Muscle of back (tissue), 11 donors: ENCODE measurements around the gene RPA1. TPM values are rescaled to one million over a fixed set of nuclear protein-coding genes. Genes with fewer than 3 reads are reported as not detected.
"Not testable (repeated sequence)": the region's sequence is repeated elsewhere in the genome, so short reads cannot be mapped to it uniquely, and the experiment has no call there.

Experiments
- DNase-seq, 3 donors: peaks; one replicate each; pipeline versions ENCODE4 v3.0.0 to v3.0.0-alpha.2; 2013
- polyA plus RNA-seq, 10 donors: library from polyadenylated mRNA; unstranded; fragments of 120-200 nt; gene quantifications; one replicate each; pipeline ENCODE4 v1.2.1, GENCODE V29; 2013; ENCODE audit not compliant: insufficient read length in 10 of 10

Gene RPA1
- polyA plus RNA-seq, 10 donors: 45.1 to 68.1 (median 53.8) TPM

DNA sequence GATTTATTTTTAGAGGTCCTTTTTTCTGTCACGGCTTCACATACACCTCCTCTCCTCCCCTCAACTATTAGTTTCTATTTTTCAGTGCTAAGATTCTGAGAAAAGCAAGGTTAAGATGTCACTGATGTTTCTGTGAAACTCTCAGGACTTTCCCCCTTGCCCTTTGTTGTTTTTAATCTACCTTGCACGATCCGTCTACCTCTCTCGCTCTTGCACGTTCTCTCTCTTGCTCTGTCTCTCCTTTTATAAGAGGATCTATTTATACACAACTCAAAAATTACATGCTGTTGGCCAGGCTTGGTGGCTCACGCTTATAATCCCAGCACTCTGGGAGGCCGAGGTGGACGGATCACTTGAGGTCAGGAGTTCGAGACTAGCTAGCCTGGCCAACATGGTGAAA is 43.6 kb downstream of the RPA1 start:
- no peak for DNase-seq

DNA sequence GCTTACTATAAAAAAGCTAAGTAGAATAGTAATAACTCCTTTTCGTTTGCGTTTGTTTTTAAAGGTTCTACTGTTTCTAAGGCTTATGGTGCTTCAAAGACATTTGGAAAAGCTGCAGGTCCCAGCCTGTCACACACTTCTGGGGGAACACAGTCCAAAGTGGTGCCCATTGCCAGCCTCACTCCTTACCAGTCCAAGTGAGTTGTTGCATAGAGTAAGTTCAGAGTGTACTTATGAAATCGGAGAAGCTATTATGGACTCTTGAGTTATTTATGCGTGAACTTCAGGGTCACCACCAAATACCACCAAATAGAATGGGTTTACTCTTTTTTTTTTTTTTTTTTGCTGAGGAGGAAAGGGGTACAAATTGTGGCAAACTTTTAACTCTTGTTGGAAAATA is 45.8 kb downstream of the RPA1 start:
- no peak for DNase-seq

DNA sequence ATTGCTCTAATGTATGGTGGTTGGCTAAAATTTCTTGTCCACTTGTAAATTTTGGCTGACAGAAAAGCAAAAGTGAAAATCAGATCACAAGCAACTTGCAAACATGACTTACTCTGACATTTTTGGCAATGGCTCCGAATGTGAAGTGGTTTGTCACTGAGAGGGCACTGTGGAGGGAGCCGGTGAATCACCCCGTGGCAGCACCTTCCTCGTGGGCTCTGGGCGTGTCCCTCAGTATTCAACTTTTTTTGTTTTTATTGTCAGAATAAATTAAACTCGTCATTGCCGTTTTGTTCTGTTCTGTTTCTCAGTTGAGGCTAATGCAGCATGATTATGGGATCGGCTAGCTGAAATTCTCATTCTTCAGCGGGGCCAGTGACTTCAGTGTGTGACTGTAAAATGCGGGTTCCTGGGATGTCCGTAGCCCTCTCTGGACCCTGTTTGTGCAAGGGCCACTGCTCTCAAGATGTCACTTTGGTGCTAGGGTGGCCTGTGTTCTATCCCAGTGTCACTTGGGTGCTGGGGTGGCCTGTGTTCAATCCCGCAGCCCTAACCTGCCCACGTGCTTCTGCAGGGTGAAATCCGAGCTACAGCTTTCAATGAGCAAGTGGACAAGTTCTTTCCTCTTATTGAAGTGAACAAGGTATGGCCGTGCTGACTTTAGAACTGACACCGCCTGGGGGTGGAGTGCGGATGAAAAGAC is 48.8 kb downstream of the RPA1 start:
- no peak for DNase-seq

DNA sequence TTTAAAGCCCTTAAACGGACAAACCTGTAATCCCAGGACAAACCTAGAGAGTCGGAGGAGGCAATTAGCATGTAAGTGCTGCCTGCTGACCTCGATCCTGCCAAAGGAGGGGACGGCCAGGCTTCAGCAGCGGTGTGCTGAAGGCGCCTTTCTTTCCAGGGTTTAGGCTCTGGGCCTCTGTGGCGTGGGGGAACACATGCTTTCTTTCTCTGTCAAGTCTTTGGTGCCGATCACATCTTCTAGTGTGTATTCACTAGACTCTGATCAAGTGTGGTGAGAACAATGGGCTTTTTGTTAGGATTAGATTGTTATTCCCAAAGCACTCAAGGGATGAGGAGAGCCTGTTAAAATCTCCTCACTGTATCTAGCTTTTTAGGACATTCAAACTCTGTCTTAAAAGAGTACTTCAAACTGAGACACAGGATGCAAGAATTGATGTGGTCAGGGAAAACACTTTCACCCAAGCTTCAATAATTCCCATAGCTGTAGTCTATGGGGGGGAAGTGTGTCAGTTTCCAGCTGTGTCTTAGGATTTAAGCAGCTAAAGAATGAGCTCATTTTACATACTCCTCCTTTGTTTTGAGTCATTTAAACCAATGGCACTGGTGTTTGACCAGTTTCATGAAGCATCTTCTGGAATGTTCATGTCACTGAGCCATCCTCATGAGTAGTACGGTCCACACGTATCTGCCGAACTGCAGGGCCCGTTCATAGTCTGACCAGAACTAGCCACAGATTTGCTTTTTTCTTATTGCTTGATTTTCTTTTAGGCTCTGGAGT is 51.2 kb downstream of the RPA1 start:
- DNase-seq: no peak

DNA sequence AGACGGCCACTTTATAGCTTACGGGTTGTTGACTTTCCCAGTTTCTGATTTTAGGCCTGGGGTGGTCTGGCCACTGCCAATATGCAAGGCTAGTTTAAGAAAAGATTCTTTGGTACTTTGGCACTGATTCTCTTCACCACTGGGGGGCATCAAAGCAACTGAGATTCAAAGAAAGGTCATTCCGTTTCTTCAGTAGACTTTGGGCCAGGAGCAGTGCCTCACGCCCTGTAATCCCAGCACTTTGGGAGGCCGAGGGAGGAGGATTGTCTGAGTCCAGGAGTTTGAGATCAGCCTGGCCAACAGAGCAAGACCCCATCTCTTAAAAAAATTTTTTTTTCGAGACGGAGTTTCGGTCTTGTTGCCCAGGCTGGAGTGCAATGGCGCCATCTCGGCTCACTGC is 53.0 kb downstream of the RPA1 start:
- peak in 1 of 3 donors; percentile 33 for DNase-seq

DNA sequence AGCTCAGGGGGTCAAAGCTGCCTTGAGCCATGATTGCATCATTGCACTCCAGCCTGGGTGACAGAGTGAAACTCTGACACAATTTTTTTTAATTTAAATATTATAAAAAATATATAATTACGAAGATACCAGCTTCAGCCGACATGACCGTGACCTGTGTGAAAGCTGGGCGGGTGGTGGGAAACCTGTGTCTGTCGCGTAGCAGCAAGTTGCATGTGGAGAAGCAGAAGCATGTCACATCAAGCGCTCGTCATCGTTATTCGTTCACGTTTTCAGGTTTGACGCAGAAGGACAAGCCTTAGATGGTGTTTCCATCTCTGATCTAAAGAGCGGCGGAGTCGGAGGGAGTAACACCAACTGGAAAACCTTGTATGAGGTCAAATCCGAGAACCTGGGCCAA is 53.7 kb downstream of the RPA1 start:
- DNase-seq: no peak

DNA sequence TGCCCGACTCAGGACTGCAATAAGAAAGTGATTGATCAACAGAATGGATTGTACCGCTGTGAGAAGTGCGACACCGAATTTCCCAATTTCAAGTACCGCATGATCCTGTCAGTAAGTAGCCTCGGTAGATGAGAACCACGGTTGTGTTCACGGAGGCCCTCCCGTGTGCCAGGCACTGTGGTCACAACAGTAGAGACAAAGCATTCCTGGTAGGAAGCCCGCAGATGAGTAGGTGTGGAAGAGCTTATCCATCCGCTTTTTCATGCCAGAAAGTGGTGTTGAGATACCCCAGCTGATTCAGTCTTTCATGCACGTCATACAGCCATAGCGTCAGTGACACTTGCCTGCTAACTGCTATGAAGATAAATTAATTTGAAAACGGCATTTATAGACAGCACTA is 58.9 kb downstream of the RPA1 start:
- no peak for DNase-seq

DNA sequence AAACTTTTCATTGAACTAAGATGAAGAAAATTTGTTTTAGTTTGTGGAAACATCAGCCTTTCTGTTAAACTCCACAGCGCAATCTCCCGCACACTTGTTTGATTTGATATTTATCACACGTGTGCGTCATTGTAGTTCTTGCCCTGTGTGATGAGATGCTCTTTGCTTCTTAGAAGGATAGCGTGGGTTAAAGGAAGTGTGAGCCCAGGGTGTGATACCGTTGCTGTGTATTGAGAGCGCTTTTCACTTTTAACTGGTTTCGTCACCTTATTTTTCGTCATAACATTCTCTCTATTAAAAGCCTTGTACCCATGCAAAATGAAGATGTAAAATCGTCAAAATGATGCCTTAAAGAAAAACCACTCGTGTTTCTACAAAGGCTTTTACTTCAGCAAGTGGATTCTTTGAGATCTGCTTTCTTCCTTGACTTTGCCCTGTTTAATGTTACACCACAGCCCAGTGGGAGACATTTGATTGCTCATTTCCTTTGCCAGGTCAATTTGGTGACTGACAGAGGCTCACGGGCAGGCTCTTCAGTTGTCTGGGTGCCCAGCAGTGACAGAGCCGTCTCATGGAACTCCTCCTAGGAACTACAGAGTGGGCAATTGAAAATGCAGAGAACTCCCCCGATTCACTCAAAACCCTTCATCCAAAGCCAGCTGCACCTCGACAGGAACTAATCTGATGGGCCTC is 61.1 kb downstream of the RPA1 start:
- DNase-seq: no peak

DNA sequence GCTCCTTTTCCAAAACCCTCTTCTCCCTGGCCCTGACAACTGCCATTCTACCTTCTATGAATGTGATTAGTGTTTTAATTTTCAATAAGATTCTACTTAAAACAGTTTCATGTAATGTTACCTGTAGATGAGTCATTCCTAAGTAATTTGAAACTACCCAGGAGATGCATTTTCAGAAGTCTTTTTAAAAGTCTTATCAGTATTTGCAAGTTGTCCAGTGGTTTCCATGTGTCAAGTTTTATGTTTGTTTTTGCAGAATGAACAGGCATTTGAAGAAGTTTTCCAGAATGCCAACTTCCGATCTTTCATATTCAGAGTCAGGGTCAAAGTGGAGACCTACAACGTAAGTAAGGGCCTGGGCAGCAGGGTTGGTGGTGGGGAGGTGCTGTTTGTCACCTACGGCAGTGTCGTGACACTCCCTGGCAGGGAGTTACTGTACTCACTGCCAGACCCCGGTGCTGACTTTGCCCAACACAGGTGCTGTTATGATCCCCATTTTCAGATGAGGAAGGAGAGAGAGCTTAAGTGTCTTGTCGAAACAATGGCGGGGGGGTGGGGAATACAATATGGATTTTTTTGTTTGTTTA is 65.0 kb downstream of the RPA1 start:
- no peak for DNase-seq

DNA sequence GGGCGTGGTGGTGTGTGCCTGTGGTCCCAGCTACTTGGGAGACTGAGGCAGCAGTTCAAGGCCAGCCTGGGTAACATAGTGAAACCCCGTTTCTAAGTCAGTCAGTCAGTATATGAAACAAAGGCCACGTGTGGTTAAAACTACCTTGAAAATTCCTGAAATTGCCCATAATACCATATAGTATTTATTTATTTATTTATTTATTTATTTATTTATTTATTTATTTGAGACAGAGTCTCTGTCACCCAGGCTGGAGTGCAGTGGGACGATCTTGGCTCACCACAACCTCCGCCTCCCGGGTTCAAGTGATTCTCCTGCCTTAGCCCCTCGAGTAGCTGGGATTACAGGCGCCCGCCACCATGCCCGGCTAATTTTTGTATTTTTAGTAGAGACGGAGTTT is 65.7 kb downstream of the RPA1 start:
- DNase-seq: not testable (repeated sequence)

DNA sequence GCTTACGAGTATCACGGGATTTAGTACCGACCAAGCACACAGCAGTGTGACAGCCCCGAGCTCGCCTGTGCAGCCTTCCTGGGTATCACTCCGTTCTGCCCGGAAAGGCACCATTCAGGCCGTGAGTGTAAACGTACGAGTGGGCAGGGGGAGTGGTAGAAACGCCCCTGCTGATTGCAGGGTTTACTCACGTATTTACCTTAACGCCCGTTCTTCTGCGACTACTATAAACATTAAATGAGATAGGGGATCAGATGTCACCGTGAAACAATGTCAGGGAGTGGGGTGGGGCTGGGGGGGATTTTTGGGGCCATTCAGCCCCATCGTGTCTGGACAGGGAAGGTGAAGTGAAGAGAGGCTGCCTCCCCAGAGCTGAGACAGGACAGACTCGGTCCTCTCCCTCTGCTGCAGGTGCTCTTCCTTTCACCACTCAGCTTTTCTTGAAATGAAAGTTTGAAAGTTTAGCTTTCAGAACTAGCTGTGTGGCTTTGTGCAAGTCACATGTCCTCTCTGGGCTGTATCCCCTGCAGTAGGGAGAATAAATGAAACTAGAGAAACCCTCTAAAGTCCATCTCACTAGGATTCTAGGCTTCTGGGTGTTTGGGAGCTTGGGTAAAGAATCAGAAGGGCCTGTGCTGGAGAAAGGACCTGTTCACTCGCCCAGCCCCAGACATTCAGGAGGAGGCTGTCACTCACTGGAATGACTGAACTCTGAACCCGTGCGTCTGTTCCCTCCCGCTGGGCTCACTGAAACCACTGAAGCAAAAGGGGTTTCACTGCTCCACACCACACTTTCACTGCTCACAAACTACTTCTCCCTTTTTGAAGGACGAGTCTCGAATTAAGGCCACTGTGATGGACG is 66.7 kb downstream of the RPA1 start:
- no peak for DNase-seq

DNA sequence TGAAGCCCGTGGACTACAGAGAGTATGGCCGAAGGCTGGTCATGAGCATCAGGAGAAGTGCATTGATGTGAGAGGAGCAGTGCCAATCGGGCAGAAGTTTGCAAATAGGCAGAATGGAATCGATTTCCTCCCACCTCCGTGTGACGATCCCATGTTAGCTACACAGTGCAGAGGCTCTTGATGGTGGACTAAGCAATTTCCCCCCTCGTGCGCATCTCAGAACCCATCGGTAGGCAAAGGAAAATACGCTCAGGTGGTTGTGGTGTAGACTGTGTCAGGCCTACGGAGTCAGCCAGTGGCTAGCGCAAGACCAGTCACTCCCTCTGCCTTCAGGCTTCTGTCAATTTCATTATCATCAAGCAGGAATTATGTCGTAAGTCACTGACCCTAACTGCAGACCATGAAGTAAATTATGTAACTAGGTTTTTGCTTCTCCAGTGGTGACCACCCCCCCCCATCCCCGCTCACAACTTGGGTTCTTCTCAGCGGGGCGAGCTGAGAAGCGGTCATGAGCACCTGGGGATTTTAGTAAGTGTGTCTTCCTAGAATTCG is 67.4 kb downstream of the RPA1 start:
- no peak for DNase-seq

DNA sequence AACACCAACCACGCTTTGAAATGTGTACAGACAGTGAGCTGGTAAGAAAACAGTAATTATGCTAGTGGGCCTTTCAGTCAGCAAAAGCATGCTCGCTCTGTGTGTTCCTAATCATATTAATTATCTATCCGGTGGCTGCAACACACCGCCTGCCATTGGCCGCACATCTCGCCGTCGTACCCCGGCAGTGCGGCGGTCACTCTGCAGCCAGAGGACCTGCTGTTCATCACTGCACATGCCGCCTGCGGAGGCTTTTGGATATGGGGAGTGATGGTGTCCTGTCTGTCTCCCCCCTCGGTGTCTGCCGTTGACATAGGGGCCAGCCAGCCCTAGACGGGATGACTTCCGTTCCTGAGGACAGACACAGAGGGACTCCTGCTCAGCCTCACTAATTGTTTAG is 68.5 kb downstream of the RPA1 start:
- no peak for DNase-seq

DNA sequence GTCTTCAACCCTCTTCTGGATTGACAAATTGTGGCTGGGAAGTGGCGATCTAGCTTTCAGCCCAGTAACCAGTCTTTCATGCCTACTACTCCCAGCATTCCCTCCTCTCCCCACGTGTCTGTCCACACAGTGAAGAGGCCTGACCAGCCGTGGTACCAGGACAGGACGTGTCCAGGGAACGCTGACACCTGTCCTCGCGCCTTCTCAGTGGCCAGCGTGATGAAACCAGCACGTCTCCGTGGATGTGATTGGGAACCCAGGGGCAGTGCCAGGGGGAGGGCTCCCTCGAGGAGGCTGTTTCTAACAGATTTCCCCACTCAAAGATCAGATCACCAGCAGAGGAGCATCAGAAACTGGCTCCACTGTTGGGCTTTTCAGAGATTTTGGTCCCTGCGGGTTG is 69.1 kb downstream of the RPA1 start:
- DNase-seq: no peak

DNA sequence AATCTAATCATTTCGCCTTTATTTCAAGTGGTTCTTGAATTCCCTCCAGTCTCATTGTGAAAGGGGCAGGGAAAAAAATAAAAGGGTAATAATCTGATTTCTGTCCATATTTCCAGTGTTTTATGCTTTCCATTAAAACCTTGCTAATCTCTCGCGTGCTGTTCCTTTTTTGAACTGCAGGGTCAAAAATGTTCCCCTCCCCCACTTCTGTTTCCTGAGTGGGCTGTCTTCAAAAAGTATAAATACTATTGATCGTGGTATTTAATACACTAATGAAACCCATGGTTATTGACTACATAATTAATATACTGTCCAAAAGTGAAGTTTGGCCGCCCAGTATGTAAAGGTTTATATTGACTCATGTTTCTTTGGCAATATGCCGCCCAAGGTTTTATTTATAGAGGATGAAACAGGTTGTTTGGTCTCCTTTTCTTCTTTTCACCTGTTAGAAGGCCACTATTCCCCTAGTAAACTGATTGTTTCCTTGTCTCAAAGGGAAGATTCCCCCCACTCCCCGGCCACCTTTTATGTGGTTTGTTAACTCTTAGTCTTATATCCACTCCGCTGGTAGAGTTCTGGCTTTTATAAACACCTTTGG is 69.7 kb downstream of the RPA1 start:
- DNase-seq: no peak

DNA sequence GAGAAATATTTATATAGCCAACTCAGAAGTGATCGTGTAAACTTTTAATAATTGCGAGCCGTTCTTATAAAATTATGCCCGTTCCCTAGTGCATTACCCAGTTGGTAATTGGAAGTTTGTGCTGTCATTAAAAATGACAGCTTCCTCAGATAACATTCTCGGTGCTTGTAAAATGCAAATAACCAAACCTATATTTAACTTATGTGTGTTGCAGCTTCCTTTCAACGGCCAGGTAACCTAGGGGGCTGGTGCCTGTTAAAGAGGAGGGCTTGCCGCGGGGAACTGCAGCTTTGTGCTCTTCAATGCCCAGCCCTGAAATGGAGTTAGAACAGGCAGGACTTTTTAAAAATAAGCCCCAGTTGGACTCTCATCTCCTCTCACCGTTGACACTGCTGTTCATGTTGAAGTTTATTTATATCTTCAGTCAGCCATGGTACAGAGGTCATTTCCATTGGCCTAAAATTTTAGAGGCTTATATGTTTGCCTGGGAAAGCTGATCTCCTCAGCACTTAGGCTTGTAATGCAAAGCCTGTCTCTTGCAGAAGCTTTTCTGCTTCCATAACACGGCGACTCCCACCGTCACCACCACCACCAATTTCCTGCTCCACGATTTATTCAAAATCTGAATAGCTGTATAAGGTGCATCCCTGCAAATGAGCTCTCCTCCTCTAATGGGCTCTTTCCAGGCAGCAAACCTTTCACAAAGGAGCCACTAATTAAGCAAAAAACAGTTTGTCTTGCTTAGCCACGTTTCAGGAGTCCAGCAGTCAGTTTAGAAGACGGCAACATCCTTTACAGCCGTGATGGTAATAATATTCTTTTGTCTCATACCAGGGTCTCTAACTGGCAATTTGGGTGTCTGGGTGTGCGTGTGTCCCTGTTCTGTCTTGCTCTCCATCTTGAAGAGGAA is 74.7 kb downstream of the RPA1 start:
- DNase-seq: no peak

DNA sequence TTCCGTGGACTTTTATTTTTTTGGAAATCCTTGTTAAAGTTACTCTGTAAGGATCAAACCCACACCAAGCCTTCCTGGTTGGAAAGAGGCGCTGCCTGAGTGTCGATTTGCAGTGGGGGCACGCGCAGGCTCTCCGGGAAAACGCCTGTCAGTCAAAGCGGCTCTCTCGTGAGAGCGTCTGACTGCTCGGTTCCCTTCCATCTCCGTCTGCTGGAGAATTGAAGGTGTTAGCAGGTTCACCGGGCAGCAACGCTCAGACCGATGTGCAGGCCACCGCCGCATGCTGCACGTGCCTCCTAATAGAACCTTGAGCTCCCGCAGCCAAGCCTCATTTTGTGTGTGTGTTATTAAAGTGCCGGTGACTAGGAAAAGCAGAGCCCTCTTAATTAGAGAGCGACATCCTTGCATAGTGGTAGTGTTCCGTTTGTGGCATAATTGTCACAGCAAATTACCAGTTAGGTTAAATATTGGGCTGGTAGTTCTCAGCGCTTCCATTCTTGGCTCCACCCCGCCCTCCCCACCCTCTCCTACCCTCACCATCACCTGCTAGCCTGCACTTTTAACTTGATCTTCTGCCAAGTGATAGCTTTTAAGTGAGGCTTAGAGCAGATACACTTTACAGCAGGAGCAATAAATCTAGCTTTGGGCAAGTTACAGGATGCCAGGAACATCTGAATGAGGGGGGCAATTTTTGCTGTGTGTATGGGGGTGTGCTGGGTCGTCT is 75.5 kb downstream of the RPA1 start:
- no peak for DNase-seq

DNA sequence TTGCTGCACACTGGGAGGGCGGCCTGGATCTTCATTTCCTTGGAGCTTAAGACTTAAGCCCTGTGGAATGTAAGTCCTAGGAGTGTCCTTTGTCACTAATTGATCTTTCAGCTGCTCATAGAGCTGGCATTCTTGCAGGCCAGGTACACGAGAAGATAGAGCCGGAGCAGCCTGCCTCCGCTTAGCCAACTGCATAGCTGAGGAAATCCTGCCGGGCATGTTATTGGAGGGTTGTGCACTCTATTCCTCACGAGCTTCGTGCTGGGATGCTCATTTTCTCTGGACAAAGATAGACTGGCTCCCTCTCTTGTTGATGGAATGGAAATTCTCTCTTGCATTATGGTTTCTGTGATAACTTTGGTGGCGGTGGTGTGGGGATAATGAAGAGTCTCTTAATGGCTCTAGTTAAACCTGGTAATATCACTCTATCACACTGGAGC is 76.9 kb downstream of the RPA1 start:
- DNase-seq: peak in 1 of 3 donors; percentile 49

DNA sequence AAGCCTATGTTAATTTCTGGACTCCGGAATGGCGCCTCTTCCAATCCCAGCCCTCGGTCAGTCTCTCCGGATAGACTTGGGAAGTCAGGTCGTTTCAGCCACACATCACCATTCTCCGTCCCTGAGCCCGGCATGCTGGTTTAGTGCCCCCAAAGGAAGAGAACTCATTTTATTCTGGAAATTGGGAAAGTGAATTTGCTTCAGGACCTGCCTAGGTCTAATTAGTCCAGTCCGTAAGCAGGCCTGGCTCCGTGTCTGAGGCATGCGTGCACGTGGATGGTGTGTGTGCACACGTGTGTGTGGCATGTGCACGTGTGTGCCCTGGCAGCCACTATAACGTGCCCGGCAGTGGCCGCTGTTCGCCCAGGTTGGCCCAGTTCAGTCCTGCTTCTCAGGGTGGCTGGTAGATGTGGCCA is 77.4 kb downstream of the RPA1 start:
- DNase-seq: no peak
